T-helper 17 cell (primary cell): Measurements from ENCODE around the gene TRAPPC13. TPM values are rescaled to one million over a fixed set of nuclear protein-coding genes. Genes with fewer than 3 reads are reported as not detected.
"Not testable (repeated sequence)": the region's sequence is repeated elsewhere in the genome, so short reads cannot be mapped to it uniquely, and the experiment has no call there.

Source experiments
- ATAC-seq: fragments of 150-1000 bp; cut with Tn5 transposase; 2 replicates; pipeline ENCODE4 v1.10.0; 2021; ENCODE audit warnings: mild to moderate bottlenecking, moderate library complexity
- DNase-seq, 3 donors: peaks; one replicate each; pipeline versions ENCODE4 v3.0.0 to v3.0.0-alpha.2; 2020 to 2021
- H3K9me3 ChIP-seq: one replicate; pipeline ENCODE4 v1.7.0; 2013; ENCODE audit warnings: low read length, mild to moderate bottlenecking; ENCODE audit not compliant: control insufficient read depth, poor library complexity, severe bottlenecking
- H3K27ac Mint-ChIP-seq: one replicate; pipeline ENCODE4 v1.8.0; 2022; ENCODE audit warnings: mild to moderate bottlenecking, moderate library complexity, mixed read lengths
- H3K27me3 Mint-ChIP-seq: one replicate; pipeline ENCODE4 v1.8.0; 2022; ENCODE audit warnings: mixed read lengths
- H3K36me3 Mint-ChIP-seq: one replicate; pipeline ENCODE4 v1.8.0; 2022; ENCODE audit warnings: low read depth, mixed read lengths
- H3K4me1 Mint-ChIP-seq: one replicate; pipeline ENCODE4 v1.8.0; 2022; ENCODE audit warnings: mild to moderate bottlenecking, mixed read lengths
- H3K4me3 Mint-ChIP-seq: one replicate; pipeline ENCODE4 v1.8.0; 2022; ENCODE audit warnings: mild to moderate bottlenecking, moderate library complexity, mixed read lengths
- total RNA-seq, 4 donors: library from RNA in 2 of 4; stranded (reverse) in 2 of 4; gene quantifications; one replicate each; pipeline ENCODE4 v1.2.3 and lab custom pipeline; 2022 to 2026

The TRAPPC13 gene
- total RNA-seq, 2 donors from 2014 or later = 13.9 to 14.9 TPM

DNA sequence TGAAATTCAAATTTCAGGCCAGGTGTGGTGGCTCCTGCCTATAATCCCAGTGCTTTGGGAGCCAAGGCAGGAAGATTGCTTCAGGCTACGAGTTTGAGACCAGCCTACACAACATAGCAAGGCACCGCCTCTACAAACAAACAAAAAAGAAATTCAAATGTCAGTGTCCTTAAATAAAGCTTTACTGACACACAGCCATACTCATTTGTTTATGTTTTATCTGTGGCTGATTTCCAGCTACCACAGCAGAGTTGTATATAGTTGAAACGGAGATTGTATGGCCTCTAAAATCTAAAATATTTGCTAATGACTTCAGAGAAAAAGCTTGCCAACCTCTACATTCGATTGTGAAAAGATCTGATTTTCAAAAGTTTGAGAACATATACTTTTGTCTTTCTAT, 15.4 kb downstream of the TRAPPC13 start:
- no peaks in the 10 kb centered on the region for H3K27me3 Mint-ChIP-seq
- H3K36me3 Mint-ChIP-seq = peaks cover 9% of the 10 kb centered on the region
- ATAC-seq = no peak

GRCh38 chr5:65646938-65647337, 22.1 kb downstream of the TRAPPC13 start:
- H3K9me3 ChIP-seq = no peaks in the 10 kb centered on the region
- DNase-seq (no peak), ATAC-seq (no peak)
- H3K36me3 Mint-ChIP-seq = peaks cover 3% of the 10 kb centered on the region
- peak overlapping the region; percentile 32 for H3K27ac Mint-ChIP-seq
- H3K27me3 Mint-ChIP-seq = no peaks in the 10 kb centered on the region
- peaks cover 10% of the 10 kb centered on the region for H3K4me1 Mint-ChIP-seq
- H3K4me3 Mint-ChIP-seq = no peak overlapping the region

More for the DNA sequence above, 15.4 kb downstream of the TRAPPC13 start:
- no peaks in the 10 kb centered on the region for H3K9me3 ChIP-seq
- no peak overlapping the region for H3K4me3 Mint-ChIP-seq
- no peaks in the 10 kb centered on the region for H3K4me1 Mint-ChIP-seq
- no peak overlapping the region for H3K27ac Mint-ChIP-seq
- no peak for DNase-seq

GRCh38 chr5:65647941-65648340, 23.1 kb downstream of the TRAPPC13 start:
- peak overlapping the region; percentile 74 for H3K27ac Mint-ChIP-seq
- no peaks in the 10 kb centered on the region for H3K27me3 Mint-ChIP-seq
- no peak overlapping the region for H3K4me3 Mint-ChIP-seq
- ATAC-seq = no peak
- peaks cover 3% of the 10 kb centered on the region for H3K36me3 Mint-ChIP-seq
- DNase-seq = no peak
- H3K9me3 ChIP-seq = no peaks in the 10 kb centered on the region
- H3K4me1 Mint-ChIP-seq = peaks cover 10% of the 10 kb centered on the region

DNA sequence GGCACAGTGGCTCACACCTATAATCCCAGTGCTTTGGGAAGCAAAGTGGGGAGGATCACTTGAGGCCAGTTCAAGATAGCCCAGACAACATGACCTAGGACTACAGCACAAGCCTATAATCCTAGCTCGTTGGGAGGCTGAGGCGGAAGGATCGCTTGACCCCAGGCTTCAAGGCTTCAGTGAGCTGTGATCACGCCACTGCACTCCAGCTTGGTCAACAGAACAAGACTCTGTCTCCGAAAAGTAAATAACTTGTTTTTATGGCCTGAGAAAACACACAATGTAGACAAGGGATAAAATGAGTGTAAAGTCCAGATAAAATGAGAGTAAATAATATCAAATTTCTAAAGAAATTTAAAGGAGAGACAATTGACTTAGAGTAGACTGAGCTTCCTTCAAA, 26.3 kb downstream of the TRAPPC13 start:
- Mint-ChIP-seq H3K4me1 (peaks cover 11% of the 10 kb centered on the region), H3K27me3 (no peaks in the 10 kb centered on the region), H3K27ac (no peak overlapping the region), H3K4me3 (no peak overlapping the region), H3K36me3 (peaks cover 2% of the 10 kb centered on the region)
- no peaks in the 10 kb centered on the region for H3K9me3 ChIP-seq
- DNase-seq = no peak
- no peak for ATAC-seq

GRCh38 chr5:65654713-65655112, 29.9 kb downstream of the TRAPPC13 start:
- no peak overlapping the region for H3K4me3 Mint-ChIP-seq
- H3K36me3 Mint-ChIP-seq = peaks cover 2% of the 10 kb centered on the region
- no peaks in the 10 kb centered on the region for H3K27me3 Mint-ChIP-seq
- ATAC-seq = no peak
- no peaks in the 10 kb centered on the region for H3K9me3 ChIP-seq
- H3K4me1 Mint-ChIP-seq = peaks cover 3% of the 10 kb centered on the region
- H3K27ac Mint-ChIP-seq = no peak overlapping the region
- no peak for DNase-seq

- DNase-seq = no peak
- Mint-ChIP-seq H3K27me3 (no peaks in the 10 kb centered on the region), H3K36me3 (peaks cover 3% of the 10 kb centered on the region), H3K4me3 (no peak overlapping the region), H3K27ac (peak overlapping the region; percentile 54), H3K4me1 (peaks cover 3% of the 10 kb centered on the region)
- no peaks in the 10 kb centered on the region for H3K9me3 ChIP-seq
- no peak for ATAC-seq
Observed at GRCh38 chr5:65663804-65664521, 39.1 kb downstream of the TRAPPC13 start.

- ATAC-seq (no peak), DNase-seq (no peak)
- Mint-ChIP-seq H3K4me3 (no peak overlapping the region), H3K27ac (no peak overlapping the region), H3K27me3 (no peaks in the 10 kb centered on the region), H3K4me1 (peaks cover 2% of the 10 kb centered on the region), H3K36me3 (peaks cover 6% of the 10 kb centered on the region)
- H3K9me3 ChIP-seq = no peaks in the 10 kb centered on the region
Observed at GRCh38 chr5:65668696-65669095, 43.9 kb downstream of the TRAPPC13 start.

- DNase-seq (no peak), ATAC-seq (no peak)
- Mint-ChIP-seq H3K27me3 (no peaks in the 10 kb centered on the region), H3K27ac (no peak overlapping the region), H3K4me3 (no peak overlapping the region), H3K4me1 (peaks cover 24% of the 10 kb centered on the region), H3K36me3 (peaks cover 25% of the 10 kb centered on the region)
- no peaks in the 10 kb centered on the region for H3K9me3 ChIP-seq
Observed at GRCh38 chr5:65672796-65673195, 48.0 kb downstream of the TRAPPC13 start.

DNA sequence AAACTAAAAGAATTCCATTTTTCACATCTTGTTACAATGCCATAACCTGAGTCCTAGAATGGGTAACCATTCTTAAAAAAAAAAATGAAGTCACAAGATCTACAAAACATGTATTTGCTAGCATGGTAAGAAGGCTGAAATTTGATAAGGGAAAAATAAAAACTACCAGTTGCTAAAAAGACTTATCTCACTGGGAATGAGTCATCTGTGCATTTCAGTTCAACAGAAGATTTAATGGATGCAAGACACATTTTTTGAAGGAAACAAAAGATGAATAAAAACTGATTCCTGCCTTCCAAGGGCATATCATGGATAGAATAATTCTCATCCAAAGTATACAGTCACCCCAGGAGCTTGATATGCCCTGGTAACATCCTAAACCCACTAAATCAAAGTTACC, 49.9 kb downstream of the TRAPPC13 start:
- peaks cover 31% of the 10 kb centered on the region for H3K36me3 Mint-ChIP-seq
- peaks cover 33% of the 10 kb centered on the region for H3K4me1 Mint-ChIP-seq
- H3K4me3 Mint-ChIP-seq = no peak overlapping the region
- H3K9me3 ChIP-seq = no peaks in the 10 kb centered on the region
- DNase-seq = no peak
- H3K27me3 Mint-ChIP-seq = no peaks in the 10 kb centered on the region
- no peak for ATAC-seq
- H3K27ac Mint-ChIP-seq = peak overlapping the region; percentile 14

GRCh38 chr5:65676056-65676455, 51.2 kb downstream of the TRAPPC13 start:
- DNase-seq, H3K9me3 ChIP-seq, H3K27ac Mint-ChIP-seq, H3K27me3 Mint-ChIP-seq, H3K4me3 Mint-ChIP-seq, ATAC-seq: not testable (repeated sequence)
- Mint-ChIP-seq H3K36me3 (peaks cover 36% of the 10 kb centered on the region), H3K4me1 (peaks cover 36% of the 10 kb centered on the region)

- no peak overlapping the region for H3K27ac Mint-ChIP-seq
- peaks cover 34% of the 10 kb centered on the region for H3K36me3 Mint-ChIP-seq
- ATAC-seq (no peak), DNase-seq (no peak)
- no peaks in the 10 kb centered on the region for H3K27me3 Mint-ChIP-seq
- no peak overlapping the region for H3K4me3 Mint-ChIP-seq
- H3K4me1 Mint-ChIP-seq = peaks cover 34% of the 10 kb centered on the region
- no peaks in the 10 kb centered on the region for H3K9me3 ChIP-seq
Observed at GRCh38 chr5:65682148-65682547, 57.3 kb downstream of the TRAPPC13 start.

DNA sequence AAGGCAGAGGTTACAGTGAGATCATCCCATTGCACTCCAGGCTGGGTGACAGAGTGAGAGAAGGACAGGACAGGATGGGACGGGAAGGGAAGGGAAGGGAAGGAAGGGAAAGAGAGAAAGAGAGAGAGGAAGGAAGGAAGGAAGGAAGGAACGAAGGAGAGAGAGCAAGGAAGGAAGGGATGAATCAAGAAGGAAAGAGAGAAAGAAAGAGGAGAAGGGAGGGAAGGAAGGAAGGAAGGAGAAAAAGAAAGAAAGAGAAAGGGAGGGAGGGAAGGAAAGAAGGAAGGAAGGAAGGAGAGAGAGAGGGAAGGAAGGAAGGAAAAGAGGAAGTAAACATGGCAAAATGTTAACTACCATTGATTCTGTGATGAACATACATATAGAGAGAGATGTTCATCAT, 68.3 kb downstream of the TRAPPC13 start:
- H3K27me3 Mint-ChIP-seq = no peaks in the 10 kb centered on the region
- no peak for DNase-seq
- H3K4me3 Mint-ChIP-seq = peak overlapping the region; percentile 64
- ATAC-seq = no peak
- H3K9me3 ChIP-seq = no peaks in the 10 kb centered on the region
- H3K4me1 Mint-ChIP-seq = peaks cover 8% of the 10 kb centered on the region
- peaks cover 10% of the 10 kb centered on the region for H3K36me3 Mint-ChIP-seq
- no peak overlapping the region for H3K27ac Mint-ChIP-seq

DNA sequence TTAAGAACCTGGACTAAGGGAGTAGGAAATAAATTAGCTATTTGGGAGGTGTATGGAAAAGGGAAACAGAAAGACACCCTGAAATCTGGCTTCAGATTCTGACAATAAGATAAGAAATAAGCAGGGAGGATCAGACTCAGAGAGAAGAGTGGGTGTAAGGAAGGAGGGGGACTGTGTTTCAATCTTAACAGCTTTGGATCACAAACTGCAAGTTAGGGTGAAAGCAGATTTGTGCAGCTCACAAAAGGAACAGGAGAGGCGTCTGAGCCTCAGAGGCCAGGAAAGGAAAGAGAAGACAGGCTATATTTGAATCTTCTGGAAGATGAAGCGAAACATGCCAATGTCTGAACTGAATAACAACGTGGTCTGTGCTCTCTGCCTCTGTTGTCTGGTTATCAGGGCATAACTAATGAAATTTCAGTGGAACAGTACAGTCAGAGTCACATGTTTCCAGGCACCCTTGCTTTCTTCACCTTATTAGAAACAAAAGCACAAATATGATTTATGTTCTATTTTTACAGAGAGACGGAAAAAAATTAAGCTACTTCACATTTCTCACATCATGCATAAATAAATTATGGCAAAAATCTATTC, 70.4 kb downstream of the TRAPPC13 start:
- Mint-ChIP-seq H3K27me3 (no peaks in the 10 kb centered on the region), H3K27ac (no peak overlapping the region), H3K4me3 (no peak overlapping the region), H3K4me1 (peaks cover 14% of the 10 kb centered on the region), H3K36me3 (peaks cover 14% of the 10 kb centered on the region)
- H3K9me3 ChIP-seq = no peaks in the 10 kb centered on the region
- DNase-seq (no peak), ATAC-seq (no peak)

DNA sequence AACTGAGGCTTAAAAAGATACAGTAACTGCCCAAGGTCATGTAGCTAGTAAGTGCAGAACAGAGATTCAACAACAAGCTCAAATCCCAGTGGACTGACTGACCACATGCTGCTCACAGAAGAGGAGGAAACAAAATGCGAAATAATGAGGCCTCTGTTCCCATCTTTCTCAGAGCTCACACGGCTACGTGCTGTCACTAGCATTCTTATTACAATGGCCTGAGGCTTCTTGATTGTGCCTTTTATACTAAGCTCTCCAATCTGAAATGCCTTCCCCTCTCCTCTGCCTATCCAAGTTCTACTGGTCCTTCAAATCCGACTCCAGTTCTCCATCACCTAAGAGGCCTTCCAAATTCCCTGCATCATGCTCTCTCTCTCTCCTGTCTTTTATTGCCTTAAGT, 71.1 kb downstream of the TRAPPC13 start:
- no peak for DNase-seq
- Mint-ChIP-seq H3K27me3 (no peaks in the 10 kb centered on the region), H3K36me3 (peaks cover 11% of the 10 kb centered on the region), H3K27ac (no peak overlapping the region), H3K4me3 (no peak overlapping the region), H3K4me1 (peaks cover 11% of the 10 kb centered on the region)
- ATAC-seq = no peak
- no peaks in the 10 kb centered on the region for H3K9me3 ChIP-seq
